Measurements from ENCODE around the gene TPSAB1.

DNA sequence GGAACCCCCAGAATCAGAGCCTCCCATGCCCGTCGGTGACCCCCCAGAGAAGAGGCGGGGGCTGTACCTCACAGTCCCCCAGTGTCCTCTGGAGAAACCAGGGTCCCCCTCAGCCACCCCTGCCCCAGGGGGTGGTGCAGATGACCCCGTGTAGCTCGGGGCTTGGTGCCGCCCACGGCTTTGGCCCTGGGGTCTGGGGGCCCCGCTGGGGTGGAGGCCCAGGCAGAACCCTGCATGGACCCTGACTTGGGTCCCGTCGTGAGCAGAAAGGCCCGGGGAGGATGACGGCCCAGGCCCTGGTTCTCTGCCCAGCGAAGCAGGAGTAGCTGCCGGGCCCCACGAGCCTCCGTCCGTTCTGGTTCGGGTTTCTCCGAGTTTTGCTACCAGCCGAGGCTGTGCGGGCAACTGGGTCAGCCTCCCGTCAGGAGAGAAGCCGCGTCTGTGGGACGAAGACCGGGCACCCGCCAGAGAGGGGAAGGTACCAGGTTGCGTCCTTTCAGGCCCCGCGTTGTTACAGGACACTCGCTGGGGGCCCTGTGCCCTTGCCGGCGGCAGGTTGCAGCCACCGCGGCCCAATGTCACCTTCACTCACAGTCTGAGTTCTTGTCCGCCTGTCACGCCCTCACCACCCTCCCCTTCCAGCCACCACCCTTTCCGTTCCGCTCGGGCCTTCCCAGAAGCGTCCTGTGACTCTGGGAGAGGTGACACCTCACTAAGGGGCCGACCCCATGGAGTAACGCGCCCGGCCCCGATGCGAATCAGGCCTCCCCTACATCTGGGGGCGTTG is 19.5 kb upstream of the TPSAB1 start:
- TF ChIP-seq CTCF (conservative IDR thresholded peaks at IDR 0.05), result no peak
- 0 out of 2 replicates have a peak, but pooled peaks have one; percentile 90 for TF ChIP-seq EZH2 (IDR thresholded peaks at IDR 0.05; ENCODE audit: low read depth)

All from PC-9 (cell line).